ENCODE data around the gene RPL18.
"Not testable (repeated sequence)": the region's sequence is repeated elsewhere in the genome, so short reads cannot be mapped to it uniquely, and the experiment has no call there.

Gene RPL18

DNA sequence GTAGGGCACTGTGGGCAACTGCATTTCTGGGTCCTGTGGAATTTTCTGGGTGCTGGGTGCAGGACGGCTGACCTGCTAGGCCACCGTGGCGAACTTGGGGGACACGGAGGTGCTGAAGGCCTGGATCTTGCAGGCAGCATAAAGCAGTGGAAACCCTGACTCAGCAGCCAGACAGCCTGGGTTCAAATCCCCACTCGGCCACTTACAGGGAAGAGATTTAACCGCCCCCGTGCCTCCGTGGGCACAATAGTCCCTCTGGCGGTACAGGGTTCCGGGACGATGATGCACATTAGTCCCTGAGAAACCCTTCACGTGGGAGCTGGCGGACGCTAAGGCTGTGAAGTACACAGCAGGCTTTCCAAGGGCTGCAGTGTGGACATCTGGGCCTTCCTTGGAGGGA lies 7.1 kb downstream of the RPL18 start:
- no peak for DNase-seq

DNA sequence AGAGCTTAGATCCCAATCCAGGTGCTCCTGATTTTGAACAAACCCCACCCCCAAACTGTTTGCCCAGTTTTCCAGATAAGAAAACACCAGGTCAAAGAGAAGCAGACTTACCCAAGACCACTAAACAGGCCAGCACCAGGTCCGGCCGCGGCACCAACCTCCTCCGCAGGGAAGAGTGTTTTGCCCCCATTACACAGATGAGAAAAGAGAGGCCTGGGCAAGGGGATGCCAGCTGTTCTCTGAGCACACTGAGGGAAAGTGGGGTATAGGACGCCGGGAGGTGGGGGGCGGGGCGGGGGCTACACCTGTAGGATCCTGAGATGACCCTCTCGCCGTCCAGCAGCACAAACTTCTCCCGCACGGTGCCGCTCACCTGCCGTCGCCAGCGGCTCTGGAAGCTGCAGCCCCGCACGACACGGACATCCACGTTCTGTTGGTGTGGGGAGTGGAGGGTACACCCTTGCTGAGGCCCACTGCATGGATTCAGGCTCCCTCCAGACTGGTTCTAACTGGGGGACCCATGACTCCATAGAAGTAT lies 9.3 kb downstream of the RPL18 start:
- DNase-seq, result no peak

DNA sequence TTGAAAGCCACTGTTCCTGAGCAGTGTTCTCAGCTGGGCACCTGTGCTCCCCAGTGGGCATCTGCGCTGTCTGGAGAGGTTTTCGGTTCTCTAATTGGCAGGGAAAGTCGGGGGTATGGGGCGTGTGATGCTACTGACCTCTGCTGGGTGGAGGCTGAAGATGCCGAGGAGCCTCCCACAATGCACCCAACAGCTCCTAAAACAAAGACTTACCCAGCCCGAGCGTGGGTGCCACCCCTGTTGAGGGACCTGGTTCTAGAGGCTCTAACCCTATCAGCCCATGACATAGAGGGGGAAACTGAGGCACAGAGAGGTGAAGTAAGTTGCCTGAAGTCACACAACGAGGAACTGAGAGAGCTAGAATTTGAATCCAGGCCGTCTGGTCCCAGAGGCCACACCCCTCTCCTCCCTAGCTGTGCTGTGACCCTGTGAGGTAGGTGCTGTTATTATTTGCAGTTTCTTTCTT lies 10.1 kb downstream of the RPL18 start:
- DNase-seq, result peak; percentile 82

DNA sequence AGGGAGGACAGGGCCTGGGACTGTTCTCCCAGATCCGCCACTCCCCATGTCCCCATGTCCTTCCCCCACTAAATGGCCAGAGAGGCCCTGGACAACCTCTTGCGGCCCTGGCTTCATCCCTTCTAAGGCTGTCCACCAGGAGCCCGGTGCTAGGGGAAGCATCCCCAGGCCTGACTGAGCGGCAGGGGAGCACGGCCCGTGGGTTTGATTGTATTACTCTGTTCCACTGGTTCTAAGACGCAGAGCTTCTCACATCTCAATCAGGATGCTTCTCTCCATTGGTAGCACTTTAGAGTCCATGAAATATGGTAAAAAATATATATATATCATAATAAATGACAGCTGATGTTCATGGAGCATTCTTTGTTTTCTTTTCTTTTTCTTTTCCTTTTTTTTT lies 11.6 kb downstream of the RPL18 start:
- no peak for DNase-seq

DNA sequence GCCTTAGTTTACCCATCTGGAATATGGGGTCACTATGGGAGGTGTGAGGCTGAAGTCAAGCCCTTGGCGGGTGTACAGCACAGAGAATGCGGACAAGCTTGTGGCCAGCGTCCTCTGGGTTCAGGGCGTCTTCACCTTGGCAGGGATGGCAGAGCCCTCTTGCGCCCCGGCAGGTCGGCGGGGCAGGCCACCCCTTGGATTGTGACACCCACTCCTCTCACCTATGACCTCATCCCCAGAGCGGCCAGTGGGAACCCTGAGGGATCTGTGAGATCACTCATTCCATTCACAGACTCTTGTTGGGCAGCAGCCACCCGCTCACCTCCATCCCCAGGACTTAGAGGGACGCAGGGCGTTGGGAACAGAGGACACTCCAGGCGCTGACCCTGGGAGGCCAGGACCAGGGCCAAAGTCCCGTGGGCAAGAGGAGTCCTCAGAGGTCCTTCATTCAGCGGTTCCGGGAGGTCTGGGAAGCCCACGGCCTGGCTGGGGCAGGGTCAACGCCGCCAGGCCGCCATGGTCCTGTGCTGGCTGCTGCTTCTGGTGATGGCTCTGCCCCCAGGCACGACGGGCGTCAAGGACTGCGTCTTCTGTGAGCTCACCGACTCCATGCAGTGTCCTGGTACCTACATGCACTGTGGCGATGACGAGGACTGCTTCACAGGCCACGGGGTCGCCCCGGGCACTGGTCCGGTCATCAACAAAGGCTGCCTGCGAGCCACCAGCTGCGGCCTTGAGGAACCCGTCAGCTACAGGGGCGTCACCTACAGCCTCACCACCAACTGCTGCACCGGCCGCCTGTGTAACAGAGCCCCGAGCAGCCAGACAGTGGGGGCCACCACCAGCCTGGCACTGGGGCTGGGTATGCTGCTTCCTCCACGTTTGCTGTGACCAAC lies 12.3 kb downstream of the RPL18 start, which contains the start of gene SPACA4:
Gene SPACA4 (plus strand): TSS at position 280 of the 896 bp plus-strand sequence. CDS start 237 bp downstream, at position 517.
- no peak for DNase-seq

DNA sequence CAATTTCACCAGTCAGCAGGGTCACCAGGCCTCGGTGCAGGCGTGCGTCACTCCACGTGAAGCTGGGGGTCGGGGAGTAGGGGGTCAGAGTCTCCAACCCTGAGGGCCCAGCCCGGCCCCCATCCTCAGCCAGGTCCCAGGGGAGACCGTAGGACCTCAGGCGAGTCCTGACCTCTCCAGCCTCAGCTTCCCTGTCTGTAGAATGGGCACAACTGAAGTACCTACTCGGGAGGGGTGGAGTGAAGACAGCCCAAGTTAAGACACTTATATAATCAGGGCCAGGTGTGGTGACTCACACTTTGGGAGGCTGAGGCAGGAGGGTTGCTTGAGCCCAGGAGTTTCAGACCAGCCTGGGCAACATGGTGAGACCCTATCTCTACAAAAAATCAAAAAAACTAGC lies 15.1 kb downstream of the RPL18 start:
- no peak for DNase-seq

DNA sequence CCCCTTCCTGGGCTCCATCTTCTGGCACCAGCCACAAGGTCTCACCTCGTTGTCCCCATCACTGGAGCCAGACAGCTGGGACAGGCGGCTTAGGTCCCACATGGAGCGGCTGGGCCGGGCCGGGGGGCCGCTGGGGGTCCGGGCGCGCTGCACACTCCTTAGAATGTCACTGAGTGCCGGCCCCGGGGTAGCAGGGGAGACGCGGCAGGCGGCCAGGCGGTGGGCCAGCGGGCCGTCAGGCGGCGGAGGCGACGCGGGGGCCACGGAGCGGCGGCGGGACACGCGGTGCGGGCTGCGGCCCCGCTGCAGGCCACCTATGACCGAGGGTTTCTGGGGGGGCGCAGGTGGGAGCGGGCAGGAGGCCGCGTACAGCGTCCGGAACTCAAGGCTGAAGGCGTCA lies 15.5 kb downstream of the RPL18 start:
- no peak for DNase-seq

DNA sequence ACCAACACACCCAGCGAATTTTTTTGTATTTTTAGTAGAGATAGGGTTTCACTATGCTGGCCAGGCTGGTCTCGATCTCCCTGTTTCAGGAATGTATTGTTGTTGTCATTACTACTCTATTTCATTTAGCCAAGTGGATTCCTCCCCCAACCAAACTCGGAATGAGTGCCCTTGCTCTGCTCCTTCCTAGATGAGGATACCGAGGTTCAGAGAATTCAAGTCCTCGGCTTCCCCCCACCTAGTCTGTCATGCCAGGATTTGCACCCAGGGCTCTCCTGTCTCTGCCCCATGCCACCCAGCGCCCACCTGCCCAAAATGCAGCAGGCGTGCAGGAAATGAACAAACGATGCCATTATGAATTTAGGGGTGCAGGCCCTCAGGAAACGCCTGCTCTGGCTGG lies 16.0 kb downstream of the RPL18 start:
- no peak for DNase-seq

DNA sequence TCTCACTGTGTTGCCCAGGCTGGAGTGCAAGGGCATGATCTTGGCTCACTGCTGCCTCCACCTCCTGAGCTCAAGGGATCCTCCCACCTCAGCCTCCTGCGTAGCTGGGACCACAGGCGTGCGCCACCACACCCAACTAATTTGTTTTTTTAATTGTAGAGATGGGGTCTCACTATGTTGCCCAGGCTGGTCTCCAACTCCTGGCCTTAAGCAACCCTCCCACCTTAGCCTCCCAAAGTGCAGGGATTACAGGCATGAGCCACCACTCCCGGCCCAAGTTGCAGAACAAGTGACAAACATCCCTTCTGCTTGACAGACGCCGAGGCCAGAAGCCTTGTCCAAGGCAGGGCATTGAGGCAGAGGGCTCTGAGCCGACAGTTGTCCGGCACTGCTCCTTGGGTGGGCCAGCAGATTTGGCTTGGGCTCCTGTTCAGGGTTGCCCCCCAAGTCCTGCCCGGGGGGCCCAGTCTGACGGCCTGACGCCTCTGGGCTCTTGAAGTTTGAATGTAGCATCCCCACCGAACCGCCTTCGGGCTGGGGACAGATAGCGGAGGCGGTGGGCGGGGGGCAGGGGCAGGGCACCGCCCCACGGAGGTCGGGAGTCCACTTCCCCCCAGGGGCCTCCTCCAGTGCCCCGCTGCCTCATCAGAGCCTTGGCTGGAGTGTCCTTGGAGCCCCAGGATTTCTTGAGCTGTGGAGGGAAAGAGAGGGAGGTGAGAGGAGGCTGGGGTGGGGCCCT lies 18.1 kb downstream of the RPL18 start:
- DNase-seq, result no peak

DNA sequence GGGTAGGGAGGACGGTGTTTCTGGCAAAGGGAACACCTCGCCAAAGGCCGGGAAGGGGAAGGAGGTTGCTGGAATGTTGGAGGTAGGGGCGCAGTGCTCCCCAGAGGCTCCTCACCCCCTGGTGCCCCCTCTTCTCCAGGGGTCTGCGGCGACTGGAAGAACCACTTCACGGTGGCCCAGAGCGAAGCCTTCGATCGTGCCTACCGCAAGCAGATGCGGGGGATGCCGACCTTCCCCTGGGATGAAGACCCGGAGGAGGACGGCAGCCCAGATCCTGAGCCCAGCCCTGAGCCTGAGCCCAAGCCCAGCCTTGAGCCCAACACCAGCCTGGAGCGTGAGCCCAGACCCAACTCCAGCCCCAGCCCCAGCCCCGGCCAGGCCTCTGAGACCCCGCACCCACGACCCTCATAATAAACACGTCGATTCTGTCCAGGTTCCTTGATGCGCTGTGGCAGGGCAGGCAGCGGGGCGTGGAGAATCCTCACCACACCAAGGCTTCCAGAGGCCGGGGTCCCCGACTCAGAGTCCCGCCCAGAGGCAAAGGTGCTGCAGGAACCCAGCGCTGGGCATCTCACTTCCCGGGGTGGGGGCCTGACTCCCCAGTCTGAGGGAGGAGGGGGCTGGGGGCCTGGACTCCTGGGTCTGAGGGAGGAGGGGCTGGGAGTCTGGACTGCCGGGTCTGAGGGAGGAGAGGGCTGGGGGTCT lies 19.8 kb downstream of the RPL18 start:
- DNase-seq, result no peak

DNA sequence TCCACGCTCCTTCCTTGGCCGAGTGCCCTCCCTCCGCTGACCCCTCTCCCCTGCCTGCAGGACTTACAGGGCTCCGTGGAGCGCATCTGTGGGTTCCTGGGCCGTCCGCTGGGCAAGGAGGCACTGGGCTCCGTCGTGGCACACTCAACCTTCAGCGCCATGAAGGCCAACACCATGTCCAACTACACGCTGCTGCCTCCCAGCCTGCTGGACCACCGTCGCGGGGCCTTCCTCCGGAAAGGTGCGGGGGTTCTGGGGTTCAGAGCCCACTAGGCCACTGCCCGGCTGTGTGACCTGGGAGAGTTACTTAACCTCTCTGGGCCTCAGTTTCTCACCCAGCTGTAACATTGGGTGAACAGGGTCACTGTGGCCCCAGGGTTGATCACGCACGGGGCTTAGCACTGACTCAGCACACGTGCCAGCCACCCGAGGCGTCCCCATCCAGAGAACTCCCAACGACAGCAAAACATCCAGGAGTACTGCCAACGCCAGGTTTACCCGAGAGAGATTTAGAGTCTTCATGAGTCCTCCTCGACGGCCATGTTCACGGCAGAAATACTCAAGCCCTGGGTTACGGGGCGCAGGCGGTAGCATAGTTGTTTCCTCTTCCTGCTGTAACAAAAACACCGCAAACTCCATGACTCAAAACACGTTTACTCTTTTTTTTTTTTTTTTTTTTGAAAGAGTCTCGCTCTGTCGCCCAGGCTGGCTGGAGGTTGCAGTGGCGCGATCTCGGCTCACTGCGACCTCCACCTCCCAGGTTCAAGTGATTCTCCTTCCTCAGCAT lies 22.1 kb downstream of the RPL18 start:
- no peak for DNase-seq

DNA sequence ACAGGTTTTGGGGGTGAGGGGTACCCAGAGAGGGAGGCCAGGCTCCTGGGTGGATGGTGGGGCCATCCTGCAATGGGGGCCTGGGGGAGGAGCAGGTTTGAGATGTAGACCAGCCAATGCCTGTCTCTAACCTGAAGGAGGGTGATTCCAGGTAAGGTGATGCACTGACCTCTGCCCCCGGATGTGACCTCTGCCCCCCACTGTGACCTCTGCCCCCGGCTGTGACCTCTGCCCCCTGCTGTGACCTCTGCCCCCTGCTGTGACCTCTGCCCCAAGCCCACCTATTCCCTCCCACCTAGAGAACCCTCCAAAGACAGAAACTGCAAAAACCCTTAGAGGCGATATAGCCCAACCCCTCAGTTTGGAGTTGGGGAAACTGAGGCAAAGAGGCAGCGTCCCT lies 22.7 kb downstream of the RPL18 start:
- DNase-seq, result no peak

DNA sequence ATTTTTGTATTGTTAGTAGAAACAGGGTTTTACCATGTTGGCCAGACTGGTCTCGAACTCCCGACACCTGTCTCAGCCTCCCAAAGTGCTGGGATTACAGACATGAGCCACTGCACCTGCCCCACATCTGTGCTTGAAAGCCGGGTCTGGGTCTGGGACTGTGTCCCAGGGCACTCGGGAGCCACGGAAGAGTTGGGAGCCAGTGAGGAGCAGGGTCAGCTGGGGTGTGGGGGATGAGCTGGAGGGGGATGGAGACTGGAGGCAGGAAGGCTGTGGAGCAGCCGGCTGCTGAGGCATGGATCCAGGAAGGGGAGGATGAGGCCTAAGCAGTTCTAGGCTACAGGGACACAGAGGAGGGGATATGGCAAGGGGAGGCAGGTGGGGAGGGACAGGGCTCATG lies 23.1 kb downstream of the RPL18 start:
- no peak for DNase-seq

DNA sequence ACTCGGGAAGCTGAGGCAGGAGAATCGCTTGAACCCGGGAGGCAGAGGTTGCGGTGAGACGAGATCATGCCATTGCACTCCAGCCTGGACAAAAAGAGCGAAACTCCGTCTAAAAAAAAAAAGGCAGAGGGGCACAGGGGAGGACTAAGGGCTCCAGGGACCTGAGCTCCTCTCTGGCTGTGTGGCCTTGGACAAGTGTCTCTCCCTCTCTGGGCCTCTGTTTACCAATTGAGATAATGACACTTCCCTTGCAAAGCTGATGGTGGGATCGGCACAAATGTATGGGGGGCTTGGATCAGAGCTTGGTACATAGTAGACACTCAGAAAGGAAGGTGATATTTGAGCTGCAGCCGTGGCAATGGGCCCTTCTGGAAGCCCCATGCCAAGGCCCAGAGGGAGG lies 23.8 kb downstream of the RPL18 start:
- DNase-seq, result no peak

DNA sequence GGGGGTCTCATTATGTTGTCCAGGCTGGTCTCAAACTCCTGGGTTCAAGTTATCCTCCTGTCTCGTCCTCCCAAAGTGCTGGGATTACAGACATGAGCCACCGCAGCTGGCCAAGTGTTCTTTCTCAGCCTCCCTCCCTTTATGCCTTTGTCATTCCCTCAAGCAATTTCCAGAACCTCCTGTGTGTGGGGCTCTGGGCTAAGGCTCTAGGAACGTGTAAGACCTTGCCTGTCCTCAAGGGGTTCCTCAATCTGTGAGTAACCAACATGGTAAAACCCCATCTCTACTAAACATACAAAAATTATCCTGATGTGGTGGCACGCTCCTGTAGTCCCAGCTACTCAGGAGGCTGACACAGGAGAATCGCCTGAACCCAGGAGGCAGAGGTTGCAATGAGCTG lies 28.0 kb downstream of the RPL18 start:
- no peak for DNase-seq

DNA sequence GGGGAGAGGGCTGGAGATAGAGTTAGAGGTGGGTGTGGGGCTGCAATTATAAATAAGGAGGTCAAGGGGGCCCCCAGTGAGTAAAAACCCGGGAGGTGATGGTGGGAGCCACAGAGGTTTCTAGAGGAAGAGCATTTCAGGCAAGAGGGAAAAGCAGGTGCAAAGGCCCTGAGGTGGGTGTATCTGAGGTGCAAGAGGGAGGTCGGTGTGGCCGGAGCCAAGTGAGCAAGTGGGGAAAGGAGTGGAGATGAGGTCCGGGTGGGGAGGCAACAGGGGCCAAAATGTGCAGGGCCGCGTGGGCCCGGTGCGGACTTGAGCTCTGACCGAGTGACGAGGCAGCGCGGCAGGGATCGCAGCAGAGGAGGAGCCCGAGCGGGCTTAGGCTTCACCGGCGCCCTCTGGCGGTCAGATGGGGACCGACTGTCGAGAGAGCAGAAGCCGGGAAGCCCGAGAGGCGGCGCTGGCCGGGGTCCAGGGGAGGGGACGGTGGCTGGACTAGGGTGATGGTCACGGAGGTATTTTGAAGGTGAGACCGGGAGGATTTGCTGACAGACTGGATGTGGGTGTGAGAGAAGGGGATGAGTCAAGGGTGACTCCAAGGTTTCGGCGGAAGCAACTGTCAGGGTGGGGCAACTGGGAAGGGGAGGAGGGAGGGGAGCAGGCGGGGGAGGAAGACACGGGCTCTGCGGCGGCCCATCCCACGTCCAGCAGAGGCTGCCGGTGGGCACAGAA lies 30.1 kb downstream of the RPL18 start:
- DNase-seq, result peak; percentile 81

DNA sequence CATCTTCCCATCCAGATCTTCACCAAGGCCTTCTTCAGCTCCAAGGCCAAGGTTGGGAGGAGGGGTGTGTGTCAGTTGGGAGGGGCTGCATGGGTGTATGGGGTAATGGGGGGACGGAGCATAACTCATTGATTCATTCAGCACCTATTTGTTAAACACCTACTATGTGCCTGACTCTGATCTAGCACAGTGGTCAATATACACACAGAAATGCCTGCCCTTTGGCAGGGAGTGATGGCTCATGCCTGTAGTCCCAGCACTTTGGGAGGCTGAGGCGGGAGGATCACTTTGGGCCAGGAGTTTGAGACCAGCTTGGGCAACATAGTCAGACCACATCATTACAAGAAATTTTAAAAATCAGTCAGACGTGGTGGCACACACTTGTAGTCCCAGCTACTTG lies 31.6 kb downstream of the RPL18 start:
- no peak for DNase-seq

DNA sequence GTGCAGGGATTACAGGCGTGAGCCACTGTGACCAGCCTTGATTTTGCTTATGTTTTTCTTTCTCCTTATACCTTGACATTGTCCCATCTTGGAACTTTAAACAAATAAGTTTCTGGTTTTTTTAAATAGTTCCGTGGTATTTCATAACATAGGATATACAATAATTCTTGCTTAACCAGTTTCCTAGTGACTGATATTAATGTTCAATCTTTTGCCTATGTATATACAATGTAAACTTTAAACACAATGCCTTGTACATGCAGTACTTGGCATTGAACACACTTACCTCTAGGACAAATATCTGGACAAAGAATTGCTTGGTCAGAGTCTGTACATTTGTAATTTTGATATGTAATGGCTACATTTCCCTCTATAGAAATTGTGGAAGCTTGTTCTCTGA lies 36.8 kb downstream of the RPL18 start:
- no peak for DNase-seq

DNA sequence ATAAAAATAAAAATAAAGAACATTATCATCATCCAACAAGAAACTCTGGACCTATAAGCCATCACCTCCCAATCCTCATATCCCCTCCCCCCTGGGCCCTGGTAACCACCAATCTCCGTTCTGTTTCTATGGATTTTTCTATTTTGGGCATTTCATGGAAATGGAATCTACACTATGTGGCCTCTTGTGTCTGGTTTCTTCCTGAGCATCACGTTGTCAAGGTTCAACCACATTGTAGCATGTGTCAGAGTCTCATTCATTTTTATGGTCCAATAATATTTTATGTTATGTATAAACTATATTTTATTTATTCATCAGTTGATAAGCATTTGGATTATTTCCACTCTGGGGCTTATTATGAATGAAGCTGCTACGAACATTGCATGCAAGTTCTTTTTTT lies 40.1 kb downstream of the RPL18 start:
- DNase-seq, result no peak

DNA sequence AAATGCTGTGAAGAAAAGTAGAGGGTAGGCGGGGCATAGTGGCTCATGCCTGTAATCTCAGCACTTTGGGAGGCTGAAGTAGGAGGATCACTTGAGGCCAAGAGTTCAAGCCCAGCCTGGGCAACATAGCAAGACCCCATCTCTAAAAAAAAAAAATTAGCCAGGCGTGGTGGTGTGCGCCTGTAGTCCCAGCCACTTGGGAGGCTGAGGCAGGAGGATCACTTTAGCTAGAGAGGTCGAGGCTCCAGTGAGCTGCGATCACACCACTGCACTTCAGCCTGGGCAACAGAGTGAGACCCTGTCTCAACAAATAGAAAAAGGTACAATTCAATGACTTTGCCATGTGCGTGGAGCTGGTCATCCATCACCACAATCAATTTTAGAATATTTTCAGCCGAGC lies 41.1 kb downstream of the RPL18 start:
- DNase-seq, result not testable (repeated sequence)

DNA sequence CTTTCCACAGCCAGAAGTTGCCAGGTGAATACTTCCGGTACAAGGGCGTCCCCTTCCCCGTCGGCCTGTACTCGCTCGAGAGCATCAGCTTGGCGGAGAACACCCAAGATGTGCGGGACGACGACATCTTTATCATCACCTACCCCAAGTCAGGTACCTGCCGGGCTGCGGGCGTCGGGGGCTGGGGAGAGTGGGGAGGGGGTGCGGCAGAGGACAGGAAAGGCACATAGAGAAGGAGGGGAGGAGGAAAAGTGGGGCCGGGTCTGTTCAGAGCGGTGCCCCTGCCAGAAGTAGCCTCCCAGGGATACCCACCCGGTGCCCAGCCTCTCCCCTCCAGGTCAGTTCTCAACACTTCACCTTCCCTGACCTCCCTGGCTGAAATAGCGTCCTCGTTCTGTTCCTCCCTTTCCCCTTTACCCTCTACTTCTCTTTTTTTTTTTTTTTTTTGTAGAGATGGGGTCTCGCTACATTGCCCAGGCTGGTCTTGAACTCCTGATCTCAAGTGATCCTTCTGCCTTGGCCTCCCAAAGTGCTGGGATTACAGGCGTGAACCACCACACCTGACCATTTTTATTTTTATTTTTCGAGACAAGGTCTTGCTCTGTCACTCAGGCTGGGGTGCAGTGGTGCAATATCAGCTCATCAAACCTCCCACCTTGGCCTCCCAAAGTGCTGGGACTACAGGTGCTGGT lies 42.9 kb downstream of the RPL18 start:
- DNase-seq, result no peak
